ENCODE data around the gene RNF41. TPM values are rescaled to one million over a fixed set of nuclear protein-coding genes. Genes with fewer than 3 reads are reported as not detected.

Gene RNF41
- total and polyA plus RNA-seq, 2 of the 13 experiments (the other 11 are each of a cell fraction or from before 2014, with no cell fraction given): 27.1 to 39.4 TPM

- TF ChIP-seq ZNF772 (CRISPR knock-in tag; IDR thresholded peaks at IDR 0.05) (peak; percentile 95; the same call in 1 of the 2 replicates), ZNF280B (CRISPR knock-in tag; IDR thresholded peaks at IDR 0.05; ENCODE audit: borderline replicate concordance) (no peak), FIP1L1 (IDR thresholded peaks at IDR 0.05; ENCODE audit: borderline replicate concordance, insufficient read depth, low read depth, low read length) (no peak), CBX2 (IDR thresholded peaks at IDR 0.05; ENCODE audit: low read depth, low read length) (no peak), CBX2 (CRISPR knock-in tag; IDR thresholded peaks at IDR 0.05; ENCODE audit: low read depth) (no peak), ZNF354B (CRISPR knock-in tag; IDR thresholded peaks at IDR 0.05) (no peak), ZNF710 (CRISPR knock-in tag; IDR thresholded peaks at IDR 0.05; ENCODE audit: borderline replicate concordance) (no peak), FOXP1 (IDR thresholded peaks at IDR 0.05) (no peak), FOXP1 (CRISPR knock-in tag; IDR thresholded peaks at IDR 0.05) (no peak), JUNB (CRISPR knock-in tag; IDR thresholded peaks at IDR 0.05; ENCODE audit: borderline replicate concordance) (no peak), ZNF263 (CRISPR knock-in tag; IDR thresholded peaks at IDR 0.05) (no peak), KMT2B (CRISPR knock-in tag; IDR thresholded peaks at IDR 0.05) (peak; percentile 73), GMEB2 (CRISPR knock-in tag; IDR thresholded peaks at IDR 0.05; ENCODE audit: low read depth) (no peak), ETV6 (CRISPR knock-in tag; conservative IDR thresholded peaks at IDR 0.05) (no peak), NR2C2 (CRISPR knock-in tag; IDR thresholded peaks at IDR 0.05; ENCODE audit: borderline replicate concordance) (peak; percentile 66), GPN1 (CRISPR knock-in tag; IDR thresholded peaks at IDR 0.05; ENCODE audit: borderline replicate concordance) (no peak), ZNF3 (CRISPR knock-in tag; IDR thresholded peaks at IDR 0.05) (0 out of 2 replicates have a peak, but pooled peaks have one; percentile 19), SAFB2 (CRISPR knock-in tag; IDR thresholded peaks at IDR 0.05; ENCODE audit: borderline replicate concordance, low read depth) (no peak), REST (IDR thresholded peaks at IDR 0.05; ENCODE audit: borderline replicate concordance in 1 of 2, low read depth in 1 of 2, low read length in 2 of 2) (no peak), MAX (IDR thresholded peaks at IDR 0.05) (peak; percentile 71)
These were observed 45.1 kb upstream of the RNF41 start, which contains the start of gene COQ10A (continued) for GRCh38 chr12:56266693-56267442.

Data from HepG2 (cell line).